ENCODE results near the gene RNF5. TPM values are rescaled to one million over a fixed set of nuclear protein-coding genes. Genes with fewer than 3 reads are reported as not detected.
"Not testable (repeated sequence)": the region's sequence is repeated elsewhere in the genome, so short reads cannot be mapped to it uniquely, and the experiment has no call there.

The RNF5 gene
- total RNA-seq (2014; rRNA removed; shearing (Covaris generic); ENCODE audit: low replicate concordance), result 111 and 147 TPM in 2 replicates

- in situ Hi-C loops (cut with HindIII; ENCODE audit: low pct_unique_long_range_greater_than_20kb, low sequenced_read_pairs), result no loop called here
Observed at GRCh38 chr6:32177788-32178546, at the start of gene RNF5. Gene RNF5 (plus strand): TSS chr6:32178405. CDS start chr6:32178512, 107 bp downstream.

GRCh38 chr6:32128751-32129296 lies 49.4 kb upstream of the RNF5 start:
- in situ Hi-C loops (cut with HindIII; ENCODE audit: low pct_unique_long_range_greater_than_20kb, low sequenced_read_pairs), result no loop called here
- DNase-seq (ENCODE audit: low read depth), result no peak

More at GRCh38 chr6:32177788-32178546, at the start of gene RNF5:
- peak; percentile 100 for DNase-seq (ENCODE audit: low read depth)

GRCh38 chr6:32129297-32130088 lies 48.7 kb upstream of the RNF5 start:
- no peak for DNase-seq (ENCODE audit: low read depth)
- in situ Hi-C loops (cut with HindIII; ENCODE audit: low pct_unique_long_range_greater_than_20kb, low sequenced_read_pairs), result no loop called here

- in situ Hi-C loops (cut with HindIII; ENCODE audit: low pct_unique_long_range_greater_than_20kb, low sequenced_read_pairs), result no loop called here
- DNase-seq (ENCODE audit: low read depth), result no peak
Observed at GRCh38 chr6:32131439-32131948, 46.7 kb upstream of the RNF5 start.

GRCh38 chr6:32132110-32132509 lies 46.1 kb upstream of the RNF5 start:
- in situ Hi-C loops (cut with HindIII; ENCODE audit: low pct_unique_long_range_greater_than_20kb, low sequenced_read_pairs), result no loop called here

GRCh38 chr6:32133786-32134185 lies 44.4 kb upstream of the RNF5 start:
- in situ Hi-C loops (cut with HindIII; ENCODE audit: low pct_unique_long_range_greater_than_20kb, low sequenced_read_pairs), result no loop called here

More at GRCh38 chr6:32132110-32132509, 46.1 kb upstream of the RNF5 start:
- no peak for DNase-seq (ENCODE audit: low read depth)

GRCh38 chr6:32137454-32137853 lies 40.8 kb upstream of the RNF5 start:
- DNase-seq (ENCODE audit: low read depth), result no peak
- in situ Hi-C loops (cut with HindIII; ENCODE audit: low pct_unique_long_range_greater_than_20kb, low sequenced_read_pairs), result no loop called here

More at GRCh38 chr6:32133786-32134185, 44.4 kb upstream of the RNF5 start:
- DNase-seq (ENCODE audit: low read depth), result no peak

- no peak for DNase-seq (ENCODE audit: low read depth)
- in situ Hi-C loops (cut with HindIII; ENCODE audit: low pct_unique_long_range_greater_than_20kb, low sequenced_read_pairs), result no loop called here
Observed at GRCh38 chr6:32139590-32139989, 38.6 kb upstream of the RNF5 start.

- in situ Hi-C loops (cut with HindIII; ENCODE audit: low pct_unique_long_range_greater_than_20kb, low sequenced_read_pairs), result no loop called here
- DNase-seq (ENCODE audit: low read depth), result no peak
Observed at GRCh38 chr6:32140420-32141046, 37.7 kb upstream of the RNF5 start.

- in situ Hi-C loops (cut with HindIII; ENCODE audit: low pct_unique_long_range_greater_than_20kb, low sequenced_read_pairs); DNase-seq (ENCODE audit: low read depth): not testable (repeated sequence)
Observed at GRCh38 chr6:32144238-32144637, 34.0 kb upstream of the RNF5 start.

- DNase-seq (ENCODE audit: low read depth), result no peak
- in situ Hi-C loops (cut with HindIII; ENCODE audit: low pct_unique_long_range_greater_than_20kb, low sequenced_read_pairs), result no loop called here
Observed at GRCh38 chr6:32146287-32146686, 31.9 kb upstream of the RNF5 start.

- no peak for DNase-seq (ENCODE audit: low read depth)
- in situ Hi-C loops (cut with HindIII; ENCODE audit: low pct_unique_long_range_greater_than_20kb, low sequenced_read_pairs), result no loop called here
Observed at GRCh38 chr6:32146687-32147086, 31.5 kb upstream of the RNF5 start.

GRCh38 chr6:32147401-32148132 lies 30.6 kb upstream of the RNF5 start:
- no peak for DNase-seq (ENCODE audit: low read depth)
- in situ Hi-C loops (cut with HindIII; ENCODE audit: low pct_unique_long_range_greater_than_20kb, low sequenced_read_pairs), result no loop called here

GRCh38 chr6:32148289-32149091 lies 29.7 kb upstream of the RNF5 start:
- in situ Hi-C loops (cut with HindIII; ENCODE audit: low pct_unique_long_range_greater_than_20kb, low sequenced_read_pairs), result no loop called here
- no peak for DNase-seq (ENCODE audit: low read depth)

- DNase-seq (ENCODE audit: low read depth), result no peak
- in situ Hi-C loops (cut with HindIII; ENCODE audit: low pct_unique_long_range_greater_than_20kb, low sequenced_read_pairs), result no loop called here
Observed at GRCh38 chr6:32149092-32149755, 29.0 kb upstream of the RNF5 start.
